ENCODE measurements around the gene TSEN15. TPM values are rescaled to one million over a fixed set of nuclear protein-coding genes. Genes with fewer than 3 reads are reported as not detected.
"Not testable (repeated sequence)": the region's sequence is repeated elsewhere in the genome, so short reads cannot be mapped to it uniquely, and the experiment has no call there.

The TSEN15 gene
- total and polyA plus RNA-seq, 7 donors, result 15.9 to 38.7 (median 22.3) TPM

DNA sequence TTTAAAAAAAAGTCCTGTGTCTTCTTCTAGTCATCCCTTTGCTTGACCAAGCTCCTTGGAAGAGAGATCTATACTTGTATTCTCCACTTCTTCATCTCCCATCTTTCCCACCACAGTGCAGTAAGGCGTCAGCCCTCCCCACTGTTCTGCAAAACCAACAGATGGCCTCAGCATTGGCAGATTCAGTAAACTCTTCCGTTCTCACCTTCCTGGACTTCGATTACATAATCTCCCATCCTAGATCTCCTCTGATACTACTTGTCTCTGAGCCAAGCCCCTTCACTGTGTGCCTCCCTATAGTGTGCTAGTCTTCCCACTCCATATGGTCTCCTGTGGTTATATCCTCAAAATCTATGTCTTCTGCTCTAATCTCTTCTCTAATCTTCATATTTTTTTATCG, 12.4 kb upstream of the TSEN15 start:
- no peak overlapping the region for H3K4me3 ChIP-seq
- H3K27ac ChIP-seq, result no peak overlapping the region
- H3K27me3 ChIP-seq (ENCODE audit: insufficient read depth in 3 of 3, low read length in 2 of 3), result peaks cover 0 to 3% (median 0%) of the 10 kb centered on the region in 3 donors
- peaks cover 3% of the 10 kb centered on the region for H3K4me1 ChIP-seq
- TF ChIP-seq, protein P1, sequence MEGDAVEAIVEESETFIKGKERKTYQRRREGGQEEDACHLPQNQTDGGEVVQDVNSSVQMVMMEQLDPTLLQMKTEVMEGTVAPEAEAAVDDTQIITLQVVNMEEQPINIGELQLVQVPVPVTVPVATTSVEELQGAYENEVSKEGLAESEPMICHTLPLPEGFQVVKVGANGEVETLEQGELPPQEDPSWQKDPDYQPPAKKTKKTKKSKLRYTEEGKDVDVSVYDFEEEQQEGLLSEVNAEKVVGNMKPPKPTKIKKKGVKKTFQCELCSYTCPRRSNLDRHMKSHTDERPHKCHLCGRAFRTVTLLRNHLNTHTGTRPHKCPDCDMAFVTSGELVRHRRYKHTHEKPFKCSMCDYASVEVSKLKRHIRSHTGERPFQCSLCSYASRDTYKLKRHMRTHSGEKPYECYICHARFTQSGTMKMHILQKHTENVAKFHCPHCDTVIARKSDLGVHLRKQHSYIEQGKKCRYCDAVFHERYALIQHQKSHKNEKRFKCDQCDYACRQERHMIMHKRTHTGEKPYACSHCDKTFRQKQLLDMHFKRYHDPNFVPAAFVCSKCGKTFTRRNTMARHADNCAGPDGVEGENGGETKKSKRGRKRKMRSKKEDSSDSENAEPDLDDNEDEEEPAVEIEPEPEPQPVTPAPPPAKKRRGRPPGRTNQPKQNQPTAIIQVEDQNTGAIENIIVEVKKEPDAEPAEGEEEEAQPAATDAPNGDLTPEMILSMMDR (IDR thresholded peaks at IDR 0.05), result no peak
- no peaks in the 10 kb centered on the region for H3K36me3 ChIP-seq (ENCODE audit: insufficient read depth in 1 of 2, low read depth in 1 of 2)
- ATAC-seq, result no peak
- no peak for DNase-seq
- WGBS, 3 donors, result 86 to 92% (median 89%) methylated on average over 4 of the region's 4 CpGs
- no peaks in the 10 kb centered on the region for H3K9me3 ChIP-seq
- intact Hi-C loops (cut with DNase I), result loop anchor here (5.0 to 10.0 kb wide), 3 partner anchors 37 to 54 kb away; no protein-coding TSS in a partner anchor

DNA sequence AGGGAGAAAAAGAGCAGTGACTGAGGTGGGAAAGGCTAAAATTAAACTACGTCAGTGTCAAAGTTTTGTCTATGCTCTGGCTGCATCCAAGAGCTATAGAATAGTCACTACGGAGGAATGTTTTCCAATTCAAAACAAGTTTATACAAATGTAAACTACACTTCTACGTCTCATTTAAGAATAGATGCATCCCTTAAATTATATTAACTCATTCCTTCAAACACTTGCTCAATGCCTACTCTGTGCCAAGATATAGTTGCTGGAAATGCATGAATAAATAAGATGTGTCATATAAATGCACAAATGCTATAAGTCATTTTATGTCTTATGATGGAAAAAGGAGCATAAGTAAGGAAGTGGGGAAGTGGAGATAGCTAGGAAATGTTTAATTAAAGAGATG, 9.8 kb upstream of the TSEN15 start:
- Histone ChIP-seq H3K36me3 (ENCODE audit: insufficient read depth in 1 of 2, low read depth in 1 of 2) (no peaks in the 10 kb centered on the region), H3K27ac (no peak overlapping the region), H3K4me3 (no peak overlapping the region), H3K4me1 (no peaks in the 10 kb centered on the region), H3K9me3 (no peaks in the 10 kb centered on the region), H3K27me3 (ENCODE audit: insufficient read depth in 3 of 3, low read length in 2 of 3) (peaks cover 0 to 3% (median 0%) of the 10 kb centered on the region in 3 donors)
- DNase-seq, result no peak
- ATAC-seq, result no peak
- intact Hi-C loops (cut with DNase I), result loop anchor here in 1 of 2 donors (10.0 kb wide), 1 partner anchor 397 kb away; no protein-coding TSS in a partner anchor
- 89 to 94% (median 91%) methylated on average over 3 of the region's 3 CpGs for WGBS, 3 donors
- TF ChIP-seq, protein P1 (IDR thresholded peaks at IDR 0.05), result no peak

DNA sequence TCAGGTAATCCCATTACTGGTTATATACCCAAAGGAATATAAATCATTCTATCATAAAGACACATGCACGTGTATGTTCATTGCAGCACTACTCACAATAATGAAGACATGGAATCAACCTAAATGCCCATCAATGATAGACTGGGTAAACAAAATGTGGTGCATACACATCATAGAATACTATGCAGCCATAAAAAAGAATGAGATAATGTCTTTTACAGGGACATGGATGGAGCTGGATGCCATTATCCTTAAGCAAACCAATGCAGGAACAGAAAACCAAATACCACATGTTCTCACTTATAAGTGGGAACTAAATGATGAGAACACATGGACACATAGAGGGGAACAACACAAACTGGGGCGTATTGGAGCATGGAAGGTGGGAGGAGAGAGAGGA, 8.2 kb upstream of the TSEN15 start:
- 89 to 90% (median 90%) methylated on average over 2 of the region's 2 CpGs for WGBS, 3 donors
- not testable (repeated sequence) for H3K4me1 ChIP-seq; H3K27me3 ChIP-seq (ENCODE audit: insufficient read depth in 3 of 3, low read length in 2 of 3); DNase-seq; H3K9me3 ChIP-seq; ATAC-seq; H3K27ac ChIP-seq; H3K36me3 ChIP-seq (ENCODE audit: insufficient read depth in 1 of 2, low read depth in 1 of 2); H3K4me3 ChIP-seq
- intact Hi-C loops (cut with DNase I), result loop anchor here in 1 of 2 donors (10.0 kb wide), 1 partner anchor 399 kb away; no protein-coding TSS in a partner anchor

DNA sequence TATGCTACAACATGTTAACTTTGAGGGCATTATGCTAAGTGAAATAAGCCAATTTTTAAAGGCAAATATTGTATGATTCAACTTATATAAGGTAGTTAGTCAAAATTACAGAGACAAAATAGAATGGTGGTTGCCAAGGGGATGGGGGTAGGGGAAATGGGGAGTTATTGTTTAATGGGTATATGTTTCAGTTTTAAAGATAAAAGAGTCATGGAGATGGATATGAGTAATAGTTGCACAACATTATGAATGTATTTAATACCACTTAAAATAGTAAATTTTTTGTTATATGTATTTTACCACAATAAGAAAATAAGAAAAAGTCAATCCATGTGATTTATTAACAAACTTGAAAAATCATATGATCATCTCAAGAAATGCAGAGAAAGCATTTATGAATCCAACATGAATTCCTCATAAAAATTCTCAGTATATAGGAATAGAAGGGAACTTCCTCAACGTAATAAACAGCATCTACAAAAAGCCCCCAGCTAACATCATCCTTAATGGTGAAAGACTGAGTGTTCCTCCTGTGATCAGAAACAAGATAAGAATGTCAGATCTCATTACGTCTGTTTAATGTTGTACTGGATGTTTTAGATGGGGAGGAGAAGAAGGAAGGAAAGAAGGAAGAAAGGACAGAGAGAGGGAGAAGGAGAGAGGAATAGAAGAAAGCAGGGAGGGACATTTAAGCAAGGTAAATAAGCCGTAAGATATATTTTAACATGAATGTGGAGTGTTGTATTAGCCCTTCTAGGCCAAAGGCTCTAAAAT, 6.7 kb upstream of the TSEN15 start:
- peaks cover 0 to 3% (median 0%) of the 10 kb centered on the region in 3 donors for H3K27me3 ChIP-seq (ENCODE audit: insufficient read depth in 3 of 3, low read length in 2 of 3)
- H3K4me3 ChIP-seq, result no peak overlapping the region
- no peaks in the 10 kb centered on the region for H3K36me3 ChIP-seq (ENCODE audit: insufficient read depth in 1 of 2, low read depth in 1 of 2)
- intact Hi-C loops (cut with DNase I), result loop anchor here in 1 of 2 donors (10.0 kb wide), 1 partner anchor 400 kb away; no protein-coding TSS in a partner anchor
- 87 to 94% (median 92%) methylated on average over 3 of the region's 3 CpGs for WGBS, 3 donors
- no peaks in the 10 kb centered on the region for H3K4me1 ChIP-seq
- H3K9me3 ChIP-seq, result no peaks in the 10 kb centered on the region
- no peak for DNase-seq
- H3K27ac ChIP-seq, result no peak overlapping the region
- ATAC-seq, result no peak
- TF ChIP-seq, protein P1 (IDR thresholded peaks at IDR 0.05), result no peak

DNA sequence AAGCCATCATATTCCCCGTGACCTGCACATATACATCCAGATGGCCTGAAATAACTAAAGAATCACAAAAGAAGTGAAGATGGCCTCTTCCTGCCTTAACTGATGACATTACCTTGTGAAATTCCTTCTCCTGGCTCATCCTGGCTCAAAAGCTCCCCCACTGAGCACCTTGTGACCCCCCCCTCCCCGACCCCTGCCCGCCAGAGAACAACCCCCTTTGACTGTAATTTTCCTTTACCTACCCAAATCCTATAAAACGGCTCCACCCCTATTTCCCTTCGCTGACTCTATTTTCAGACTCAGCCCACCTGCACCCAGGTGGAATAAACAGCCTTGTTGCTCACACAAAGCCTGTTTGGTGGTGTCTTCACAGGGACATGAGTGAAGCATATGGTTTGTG, 4.0 kb upstream of the TSEN15 start:
- DNase-seq; H3K27ac ChIP-seq; H3K36me3 ChIP-seq (ENCODE audit: insufficient read depth in 1 of 2, low read depth in 1 of 2); H3K9me3 ChIP-seq; H3K27me3 ChIP-seq (ENCODE audit: insufficient read depth in 3 of 3, low read length in 2 of 3); H3K4me3 ChIP-seq; H3K4me1 ChIP-seq; ATAC-seq: not testable (repeated sequence)
- WGBS, 3 donors, result 77 to 82% (median 78%) methylated on average over 5 of the region's 5 CpGs
- intact Hi-C loops (cut with DNase I), result loop anchor here in 1 of 2 donors (10.0 kb wide), 1 partner anchor 403 kb away; no protein-coding TSS in a partner anchor

Data from psoas muscle (tissue), 8 donors.